ENCODE results near the gene CYBRD1.

- TF ChIP-seq CTCF (IDR thresholded peaks at IDR 0.05) (no peak), POLR2AphosphoS5 (IDR thresholded peaks at IDR 0.05) (no peak), POLR2A (IDR thresholded peaks at IDR 0.05) (no peak), EP300 (IDR thresholded peaks at IDR 0.05; ENCODE audit: low read depth) (no peak)
Observed at GRCh38 chr2:171514908-171515582, 7.2 kb upstream of the CYBRD1 start.

All from transverse colon (tissue), 4 donors.